HG02759 (cell line): ENCODE measurements around the gene BANK1.

ENCODE experiments used
- ATAC-seq: cut with Tn5 transposase; IDR thresholded peaks from one replicate; pipeline ENCODE4 v1.9.1; 2021; ENCODE audit warnings: mild to moderate bottlenecking, moderate library complexity; ENCODE audit not compliant: unreplicated experiment

BANK1 gene

DNA sequence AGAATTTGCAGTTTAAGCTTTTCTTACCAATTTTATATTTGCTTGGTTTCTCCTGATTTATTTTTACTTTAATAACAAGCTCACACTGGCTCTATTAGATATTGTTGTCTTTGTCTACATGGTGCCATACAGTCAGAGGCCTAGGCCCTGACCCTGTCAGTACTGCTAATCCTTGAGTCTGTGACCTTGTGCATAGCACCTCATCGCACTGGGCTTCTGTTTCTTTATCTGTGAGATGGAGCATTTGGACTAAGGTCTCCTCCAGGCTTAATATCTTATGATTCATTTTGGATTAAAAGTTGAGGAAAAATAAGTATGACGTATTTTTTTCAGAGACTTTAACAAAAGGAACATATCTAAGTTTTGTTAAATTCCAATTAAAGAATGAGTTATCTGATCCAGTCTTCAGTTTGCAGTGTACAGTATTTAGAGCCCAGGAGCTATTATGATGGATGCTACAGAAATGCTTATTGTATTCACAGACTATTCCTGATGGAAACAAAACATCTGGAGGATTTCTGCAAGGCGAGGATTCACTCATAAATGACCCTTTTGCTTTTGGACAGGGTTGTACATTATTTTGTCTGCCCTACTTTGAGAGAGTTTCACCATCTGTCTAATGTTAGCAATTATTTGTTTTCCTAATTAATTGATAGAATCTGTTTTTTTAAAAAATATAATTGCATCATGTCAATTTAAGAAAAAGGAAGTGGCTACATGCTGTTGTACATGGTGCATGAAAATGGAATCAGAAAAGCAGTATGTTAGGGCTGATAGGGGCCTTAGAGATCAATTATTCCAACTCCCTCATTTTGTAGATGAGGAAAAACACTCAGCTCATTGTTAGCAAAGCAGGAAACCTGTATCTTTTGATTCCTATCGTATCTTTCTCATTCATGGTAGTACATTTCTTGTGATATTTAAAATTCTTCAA, 203.6 kb downstream of the BANK1 start:
- ATAC-seq, result no peak

DNA sequence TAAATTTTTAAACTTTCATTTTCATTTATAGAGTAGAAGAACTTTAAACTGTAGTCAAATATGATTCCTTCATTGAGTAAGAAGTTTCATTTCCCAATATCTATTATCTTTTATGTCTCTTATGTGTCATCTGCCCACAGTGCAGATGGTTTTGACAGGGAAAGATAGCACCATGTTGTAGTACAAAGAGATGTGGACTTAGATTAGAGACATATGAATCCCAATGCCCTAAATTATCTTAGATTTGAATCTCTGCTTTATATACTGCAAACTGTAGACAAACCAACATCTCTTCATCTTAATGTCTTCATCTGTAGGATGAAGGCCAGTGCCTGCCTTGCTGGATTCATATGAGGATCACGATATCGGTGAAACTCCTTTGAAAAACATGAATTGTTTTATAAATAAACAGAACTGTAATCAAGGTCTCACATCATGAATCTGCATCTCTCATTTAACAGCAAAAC, 217.5 kb downstream of the BANK1 start:
- peak; percentile 94 for ATAC-seq

DNA sequence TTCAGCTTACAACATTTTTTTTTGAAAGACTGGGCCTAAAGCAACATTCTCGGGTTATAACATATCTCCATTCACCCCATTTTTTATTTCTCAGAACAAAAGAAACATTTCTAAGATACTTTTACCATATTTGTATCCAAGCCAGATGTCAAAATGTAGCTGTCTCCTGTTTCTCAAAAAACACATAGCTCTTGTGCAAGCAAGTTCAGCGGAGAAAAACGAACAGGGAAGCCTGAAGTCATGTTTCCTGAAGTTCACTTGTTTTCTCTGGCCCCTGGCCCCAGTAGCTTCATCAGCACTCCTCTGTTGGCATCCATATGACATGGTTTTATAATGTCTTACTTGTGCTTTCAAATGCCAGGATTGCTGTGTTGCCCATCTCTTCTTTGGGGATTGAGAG, 218.2 kb downstream of the BANK1 start:
- no peak for ATAC-seq

DNA sequence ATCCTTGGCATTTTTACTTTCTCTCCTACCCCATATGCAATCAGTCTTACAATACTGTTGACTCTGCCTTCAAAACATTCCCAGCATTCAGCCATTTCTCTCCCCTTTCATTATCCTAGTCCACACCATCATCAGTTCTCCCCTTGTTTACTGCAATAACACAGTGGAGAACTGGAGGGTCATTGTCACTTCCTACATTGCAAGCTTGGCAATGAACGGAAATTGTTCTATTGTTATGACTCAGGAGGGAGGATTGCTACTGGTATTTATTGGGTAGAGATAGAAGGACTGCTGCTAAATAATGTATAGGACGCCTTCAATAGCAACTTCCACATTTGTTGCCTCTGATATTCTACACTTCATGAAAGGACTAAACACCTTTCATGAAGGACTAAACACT, 231.8 kb downstream of the BANK1 start:
- no peak for ATAC-seq

DNA sequence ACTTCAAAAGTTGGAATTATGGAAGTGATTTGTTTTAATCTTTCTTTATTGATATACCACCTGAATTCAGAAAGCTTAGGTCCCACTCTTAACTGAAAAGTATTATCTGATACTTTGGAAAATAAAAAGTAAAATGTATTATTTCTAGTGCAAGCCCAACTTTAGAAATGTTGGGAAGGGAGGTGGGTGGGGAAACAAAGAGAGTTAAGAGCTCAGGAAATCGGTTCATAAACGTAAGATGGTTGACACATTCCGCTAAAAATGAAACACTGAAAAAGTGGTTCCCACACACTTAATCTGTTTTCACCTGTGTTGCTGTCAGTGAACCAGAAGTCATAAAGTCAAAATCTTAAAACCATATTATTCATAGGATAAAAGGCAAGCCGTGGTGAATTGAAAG, 237.4 kb downstream of the BANK1 start:
- ATAC-seq, result no peak

DNA sequence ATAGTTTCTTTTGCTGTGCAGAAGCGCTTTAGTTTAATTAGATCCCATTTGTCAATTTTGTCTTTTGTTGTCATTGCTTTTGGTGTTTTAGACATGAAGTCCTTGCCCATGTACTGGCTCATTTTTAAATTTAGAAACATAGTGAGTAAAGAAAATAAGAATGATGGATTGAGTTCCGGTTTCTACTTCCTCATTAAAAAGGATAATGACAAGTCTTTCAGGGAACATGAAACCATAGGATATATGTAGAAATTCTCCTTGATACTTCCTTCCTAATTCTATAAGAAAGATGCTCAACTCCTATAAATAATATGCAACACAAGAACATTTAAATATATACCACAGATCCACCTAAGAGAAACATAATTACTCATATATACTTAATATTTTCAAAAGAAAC, 240.9 kb downstream of the BANK1 start:
- no peak for ATAC-seq

DNA sequence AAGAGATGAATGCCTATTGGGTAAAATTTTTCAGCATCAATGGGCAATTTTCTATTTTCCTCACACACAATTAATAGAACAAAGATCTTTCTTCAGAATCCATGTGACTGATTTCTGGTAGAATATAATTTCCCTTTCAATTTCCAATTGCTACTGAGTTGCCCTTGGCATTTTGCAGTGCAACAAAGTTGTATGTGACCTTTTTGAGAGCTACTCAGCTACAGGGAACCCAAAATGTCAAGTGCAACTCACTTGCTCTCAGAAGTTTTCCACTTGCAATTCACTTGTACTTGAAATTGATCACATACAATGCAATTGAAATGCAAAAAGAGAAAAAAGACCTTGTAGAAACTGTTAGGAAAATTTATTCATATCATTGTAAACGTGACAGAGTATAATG, 245.5 kb downstream of the BANK1 start:
- no peak for ATAC-seq

DNA sequence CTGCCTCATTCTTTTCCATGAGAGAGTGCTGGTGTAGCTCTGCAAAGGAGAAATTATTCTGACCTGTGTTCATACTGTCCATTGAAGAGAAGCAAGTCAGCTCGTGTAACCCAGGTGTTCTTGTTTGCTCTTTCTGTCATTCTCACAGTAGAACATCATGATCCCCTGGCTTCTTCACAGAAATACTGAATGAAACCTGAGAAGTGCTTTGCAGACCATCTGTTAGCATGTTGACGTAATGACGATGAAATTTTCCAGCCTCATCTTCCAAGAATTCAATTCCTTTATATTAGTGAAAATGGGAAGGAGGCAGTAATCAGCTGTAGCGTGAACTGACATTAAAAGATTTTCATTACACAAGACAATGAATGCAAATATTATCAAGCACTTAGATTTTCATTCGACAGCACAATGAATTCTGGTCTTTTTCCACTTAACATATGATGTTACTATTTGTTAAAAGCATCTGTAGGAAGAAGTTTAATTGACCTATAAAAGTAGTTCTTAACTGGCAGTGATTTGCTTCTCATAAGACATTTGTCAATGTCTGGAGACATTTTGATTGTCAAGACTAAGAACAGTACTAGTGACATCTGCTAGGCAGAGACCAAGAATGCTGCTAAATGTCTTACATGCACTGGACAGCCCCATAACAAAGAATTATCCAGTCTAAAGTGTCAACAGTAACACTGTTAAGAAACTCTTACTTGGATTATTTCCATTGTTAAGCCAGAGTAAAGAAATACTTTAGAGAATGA, 246.3 kb downstream of the BANK1 start:
- no peak for ATAC-seq

DNA sequence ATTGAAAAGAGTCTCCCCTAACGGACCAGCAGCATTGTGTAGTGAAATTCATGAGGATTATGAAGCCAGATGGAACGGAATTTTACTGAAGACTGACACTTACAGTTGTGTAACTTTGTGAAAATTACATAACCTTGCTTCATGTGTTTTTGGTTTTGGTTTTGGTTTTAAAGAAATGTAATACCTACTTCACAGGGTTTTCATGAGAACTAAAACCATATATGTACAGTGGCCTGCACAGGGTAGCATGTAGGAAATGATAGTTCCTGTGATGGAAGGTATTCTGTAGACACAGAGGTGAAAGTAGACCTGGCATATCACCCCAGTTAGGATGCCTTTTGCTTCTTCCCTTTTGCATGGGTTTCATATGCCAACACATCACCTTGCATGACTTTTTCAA, 247.0 kb downstream of the BANK1 start:
- no peak for ATAC-seq

DNA sequence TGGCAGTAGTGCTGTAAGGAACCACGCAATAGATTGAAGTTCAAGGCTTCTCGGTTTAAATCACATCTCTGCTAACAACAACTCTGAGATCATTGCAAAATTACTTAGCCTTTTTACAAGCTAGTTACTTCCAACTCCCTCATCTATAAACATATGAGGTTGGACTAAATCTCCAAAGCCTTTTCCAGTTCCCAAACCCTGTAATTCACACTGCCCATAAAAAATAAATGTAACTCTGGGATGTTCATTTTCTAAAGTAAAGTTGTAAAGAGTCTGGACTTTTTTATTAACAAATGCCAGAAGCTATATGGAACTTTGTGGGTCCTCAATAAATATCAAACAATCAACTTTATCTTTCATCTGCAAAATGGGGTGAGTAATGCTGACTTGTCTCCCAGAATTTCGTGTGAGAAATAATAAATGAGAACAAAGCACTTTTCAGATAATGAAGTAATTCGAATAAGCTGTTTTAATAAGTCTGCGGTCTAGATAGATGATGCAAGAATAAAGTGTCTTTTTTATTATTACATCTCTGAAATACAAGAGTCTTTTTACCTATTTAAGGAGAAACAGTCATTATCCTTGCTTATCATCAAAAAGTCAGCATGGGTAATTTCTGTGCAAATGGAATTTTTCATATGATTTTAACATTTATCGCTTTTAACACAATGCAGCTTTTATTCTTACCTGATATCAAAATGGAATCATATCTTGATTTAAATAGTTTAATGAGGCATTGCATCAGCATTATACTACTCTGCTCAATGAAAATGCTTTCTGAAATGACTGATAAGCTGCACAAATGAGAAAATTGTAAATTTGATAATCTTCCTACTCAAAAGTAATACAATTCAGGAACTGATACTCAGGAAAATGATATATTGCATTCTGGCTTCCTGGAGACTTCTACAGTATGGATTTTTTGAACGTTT, 252.6 kb downstream of the BANK1 start:
- no peak for ATAC-seq

DNA sequence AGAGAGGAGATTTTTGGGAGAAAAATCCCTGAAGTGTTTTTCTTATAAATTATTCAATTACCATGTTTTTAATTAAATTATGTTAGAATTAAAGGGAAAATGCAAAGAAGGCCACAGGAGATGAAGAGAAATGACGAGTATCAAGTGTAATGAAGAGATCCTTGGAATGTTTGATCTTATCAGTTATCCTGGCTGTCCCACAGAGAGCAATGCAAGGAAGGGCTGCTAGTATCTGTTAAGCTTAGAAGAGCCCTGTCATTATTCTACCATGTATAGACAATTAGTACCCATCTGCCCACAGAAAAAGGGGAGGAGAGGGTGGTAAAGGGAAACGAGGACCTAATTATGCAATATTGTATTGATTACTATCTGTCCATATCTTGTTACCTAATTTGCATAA, 257.1 kb downstream of the BANK1 start:
- ATAC-seq, result no peak

DNA sequence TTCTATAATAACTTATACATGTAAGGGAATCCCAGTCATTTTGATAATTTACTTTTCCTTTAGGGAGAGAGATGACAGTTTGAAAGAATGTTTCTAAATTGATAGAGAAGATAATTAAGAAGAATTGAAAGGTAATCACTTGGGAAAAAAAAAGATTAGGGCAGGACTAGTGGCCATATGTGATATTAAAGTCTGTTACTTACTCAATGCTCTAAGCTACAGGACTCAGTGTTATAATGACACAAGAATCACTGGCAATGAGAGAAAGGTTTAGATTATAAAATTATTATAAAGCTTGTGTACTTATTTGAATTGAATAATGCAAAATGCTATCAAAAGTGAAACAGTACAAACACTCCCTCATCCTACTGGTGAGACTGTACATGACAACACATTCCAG, 265.3 kb downstream of the BANK1 start:
- ATAC-seq, result no peak

DNA sequence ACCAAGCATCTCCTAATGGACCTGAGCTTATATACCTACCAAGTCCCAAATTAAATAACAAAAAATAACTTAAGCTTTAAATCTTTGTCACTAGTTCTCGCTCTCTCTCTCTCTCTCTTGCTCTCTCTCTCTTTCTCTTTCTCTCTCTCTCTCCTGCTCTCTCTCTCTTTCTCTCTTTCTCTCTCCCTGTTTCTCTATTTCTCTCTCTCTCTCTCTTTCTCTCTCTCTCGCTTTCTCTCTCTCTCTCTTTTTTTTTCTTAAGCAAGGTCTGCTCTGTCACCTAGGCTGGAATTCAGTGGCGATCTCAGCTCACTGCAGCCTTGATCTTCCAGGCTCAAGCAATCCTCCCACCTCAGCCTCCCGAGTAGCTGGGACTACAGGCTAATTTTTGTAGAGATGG, 266.6 kb downstream of the BANK1 start:
- no peak for ATAC-seq

DNA sequence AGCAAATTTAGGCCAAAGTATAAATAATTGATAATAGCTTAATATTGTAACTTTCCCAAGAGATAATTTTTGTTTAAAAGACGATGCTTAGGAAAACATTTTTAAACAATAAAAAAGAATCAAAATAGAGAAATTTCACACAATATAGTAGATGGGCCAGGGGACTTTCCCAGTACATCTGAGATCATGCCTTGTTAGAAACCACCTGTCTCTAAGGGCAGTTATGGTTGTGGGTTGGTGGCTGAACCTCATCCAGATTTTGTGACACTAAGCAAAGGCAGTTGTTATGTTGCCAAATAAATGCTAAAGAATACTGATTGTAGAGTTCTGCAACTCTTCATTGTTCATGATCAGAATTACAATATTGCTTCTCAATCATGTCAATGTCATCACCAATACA, 270.6 kb downstream of the BANK1 start:
- peak; percentile 94 for ATAC-seq

DNA sequence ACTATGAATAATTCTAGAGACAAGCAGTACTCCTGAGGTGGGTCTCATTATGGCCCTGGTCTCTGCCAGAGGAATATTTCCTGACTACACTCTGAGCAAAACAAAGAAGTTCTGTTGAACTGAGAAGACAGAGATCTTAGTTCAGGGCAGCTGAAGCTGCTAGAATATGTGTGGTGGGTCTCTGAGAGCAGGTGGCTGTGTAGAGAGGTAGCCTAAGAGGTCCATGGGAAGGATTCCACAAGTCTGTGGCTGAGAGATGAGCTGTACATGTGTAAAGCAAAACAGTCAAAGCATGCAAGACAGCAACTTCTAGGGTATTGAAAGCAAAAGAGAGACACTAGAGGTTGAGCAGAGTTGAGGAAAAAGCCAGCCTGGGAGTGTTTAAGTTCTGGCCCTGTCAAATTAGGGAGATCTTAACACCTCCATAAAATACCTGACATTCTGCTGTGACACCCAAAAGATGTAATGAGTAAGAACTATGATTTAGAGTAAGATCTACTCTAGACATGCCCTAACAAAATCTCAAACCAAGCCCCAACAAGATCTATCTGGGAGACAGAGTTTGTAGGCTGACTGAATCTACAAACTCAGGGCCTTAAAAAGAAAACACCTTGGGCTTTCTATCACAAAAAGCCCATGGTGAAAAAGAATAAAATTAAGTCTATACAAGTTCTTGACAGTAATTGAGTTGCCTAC, 274.4 kb downstream of the BANK1 start:
- ATAC-seq, result no peak

DNA sequence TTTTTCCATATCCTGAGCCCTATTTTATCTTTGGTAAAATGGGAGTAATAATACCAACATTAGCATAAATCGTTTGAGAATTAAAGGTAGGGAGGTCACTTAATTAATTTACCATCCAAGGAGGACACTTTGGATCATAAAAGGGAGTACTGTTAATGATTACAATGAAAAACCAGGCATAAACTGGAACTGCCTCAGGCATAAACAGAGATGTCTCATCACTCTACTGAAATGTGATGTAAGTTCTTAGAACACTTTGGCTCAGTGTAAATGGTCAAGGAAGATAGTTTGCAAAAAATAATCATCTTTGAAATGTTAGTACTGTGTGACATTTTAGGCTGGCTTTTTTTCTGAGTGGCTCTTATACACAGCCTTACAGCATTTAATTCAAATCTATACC, 286.1 kb downstream of the BANK1 start:
- no peak for ATAC-seq

DNA sequence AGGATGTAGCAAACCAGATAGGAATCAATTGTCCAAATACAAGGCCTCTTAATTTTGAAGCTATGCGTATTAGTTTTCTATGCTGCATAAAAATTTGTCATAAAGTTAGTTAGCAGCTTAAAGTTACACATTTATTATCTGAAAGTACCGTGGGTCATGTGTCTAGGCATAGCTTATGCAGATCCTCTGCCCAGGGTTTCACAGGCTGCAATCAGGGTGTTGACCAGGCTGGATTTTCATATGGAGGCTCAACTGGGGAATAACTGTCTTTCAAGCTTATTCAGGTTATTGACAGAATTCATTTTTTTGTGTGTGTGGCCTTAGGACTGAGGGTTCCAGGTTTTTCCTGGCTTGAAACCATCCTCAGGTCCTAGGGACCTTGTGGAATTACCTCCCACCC, 289.7 kb downstream of the BANK1 start:
- no peak for ATAC-seq

DNA sequence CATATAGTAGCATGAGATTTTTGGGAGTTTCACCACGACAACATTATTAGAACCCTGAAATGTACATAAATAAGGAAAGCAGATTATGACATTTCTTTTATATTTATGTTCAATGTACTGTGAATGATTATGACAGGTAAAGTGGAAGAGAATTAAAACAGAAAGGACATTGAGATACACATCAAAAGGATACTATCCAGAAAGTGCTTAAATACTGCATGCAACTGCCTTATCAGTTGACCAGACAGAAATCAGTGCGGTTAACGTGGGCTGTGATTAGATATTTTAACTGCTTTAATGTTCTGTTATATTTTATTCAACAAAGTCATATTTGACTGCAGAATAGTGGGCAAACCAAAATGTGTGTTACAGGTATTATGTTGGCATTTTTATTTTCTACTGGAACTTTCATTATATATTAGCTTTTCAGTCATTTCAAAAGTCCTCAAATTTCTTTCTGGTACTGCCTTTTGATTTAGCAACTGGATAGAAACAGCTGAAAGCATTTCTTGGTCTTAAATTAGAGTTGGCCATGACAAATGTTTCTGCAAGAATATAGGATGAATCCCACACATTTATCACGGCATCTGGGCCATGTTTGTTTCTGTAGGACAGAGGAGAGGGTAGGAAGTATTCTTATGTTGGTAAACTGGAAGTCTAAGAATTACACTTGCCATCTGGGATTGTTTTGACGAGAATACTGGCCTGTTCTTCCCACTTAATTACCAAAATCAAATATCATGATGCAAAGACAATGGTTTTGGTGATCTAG, 299.5 kb downstream of the BANK1 start:
- ATAC-seq, result no peak

DNA sequence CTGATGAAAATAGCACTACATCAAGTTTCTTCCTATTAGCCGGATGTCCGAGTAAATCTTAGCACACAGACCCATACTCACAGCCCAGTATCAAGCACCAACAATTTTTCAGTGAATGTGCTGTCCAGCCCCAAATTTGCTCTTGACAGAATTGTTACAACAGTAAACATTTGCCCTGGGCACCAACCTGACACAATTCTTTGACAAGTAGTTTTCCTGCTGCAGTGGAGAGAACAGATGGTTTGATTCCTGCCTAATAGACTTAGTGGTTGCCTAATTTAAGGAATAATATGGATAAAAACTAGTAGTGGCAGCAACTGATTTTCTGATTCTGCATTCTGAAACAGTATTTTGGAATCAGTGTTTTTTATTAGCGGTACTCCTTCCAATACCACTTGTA, 301.1 kb downstream of the BANK1 start:
- ATAC-seq, result no peak

DNA sequence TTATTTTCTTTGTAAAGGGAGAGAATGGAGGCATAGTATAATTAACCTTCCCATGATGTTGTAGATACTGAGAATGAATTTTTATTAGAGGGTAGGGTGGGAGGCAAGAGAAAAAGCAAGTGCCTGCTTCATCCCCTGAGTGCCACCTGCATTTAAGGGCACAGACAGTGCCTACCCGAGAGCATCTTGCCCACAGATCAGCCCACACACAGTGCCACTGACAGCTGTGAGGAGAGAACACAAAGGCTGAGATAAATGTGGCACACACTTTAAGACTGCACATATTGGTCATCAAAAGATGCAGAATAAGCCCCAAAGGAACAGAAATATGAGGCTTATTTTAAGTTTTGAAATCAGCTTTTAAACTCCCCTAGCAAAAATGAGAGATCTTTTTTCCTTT, 304.0 kb downstream of the BANK1 start:
- ATAC-seq, result no peak
